ENCODE data around the gene PDIA2. TPM values are rescaled to one million over a fixed set of nuclear protein-coding genes. Genes with fewer than 3 reads are reported as not detected.

The PDIA2 gene
- polyA plus RNA-seq, 1 experiment, result not detected

DNA sequence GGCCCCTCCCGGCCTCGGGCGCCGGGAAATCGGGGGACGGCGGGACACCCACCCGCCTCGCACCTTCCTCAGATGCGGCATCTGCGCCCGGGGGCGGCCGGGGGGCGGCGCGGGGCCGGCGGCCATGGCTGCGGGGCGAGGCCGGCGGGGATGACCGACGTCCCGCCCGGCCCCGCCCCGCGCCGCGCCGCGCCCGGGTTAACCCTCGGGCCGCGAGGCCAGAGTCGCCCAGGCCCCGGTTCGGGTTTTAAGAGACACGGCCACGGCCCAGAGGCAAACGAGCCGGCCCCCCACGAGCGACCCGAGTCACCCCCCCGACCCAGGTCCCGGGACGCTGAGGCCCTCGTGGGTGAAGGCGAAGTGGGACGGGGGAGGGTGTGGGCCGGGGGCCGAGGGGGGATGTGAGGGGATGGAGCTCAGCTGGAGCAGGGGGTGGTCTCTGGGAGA, 7.2 kb upstream of the PDIA2 start, which contains the start of gene RGS11:
TSS of gene RGS11 (minus strand) at position 159 of the 447 bp plus-strand sequence. CDS start at position 126, 33 bp downstream.
- TF ChIP-seq, protein P1, sequence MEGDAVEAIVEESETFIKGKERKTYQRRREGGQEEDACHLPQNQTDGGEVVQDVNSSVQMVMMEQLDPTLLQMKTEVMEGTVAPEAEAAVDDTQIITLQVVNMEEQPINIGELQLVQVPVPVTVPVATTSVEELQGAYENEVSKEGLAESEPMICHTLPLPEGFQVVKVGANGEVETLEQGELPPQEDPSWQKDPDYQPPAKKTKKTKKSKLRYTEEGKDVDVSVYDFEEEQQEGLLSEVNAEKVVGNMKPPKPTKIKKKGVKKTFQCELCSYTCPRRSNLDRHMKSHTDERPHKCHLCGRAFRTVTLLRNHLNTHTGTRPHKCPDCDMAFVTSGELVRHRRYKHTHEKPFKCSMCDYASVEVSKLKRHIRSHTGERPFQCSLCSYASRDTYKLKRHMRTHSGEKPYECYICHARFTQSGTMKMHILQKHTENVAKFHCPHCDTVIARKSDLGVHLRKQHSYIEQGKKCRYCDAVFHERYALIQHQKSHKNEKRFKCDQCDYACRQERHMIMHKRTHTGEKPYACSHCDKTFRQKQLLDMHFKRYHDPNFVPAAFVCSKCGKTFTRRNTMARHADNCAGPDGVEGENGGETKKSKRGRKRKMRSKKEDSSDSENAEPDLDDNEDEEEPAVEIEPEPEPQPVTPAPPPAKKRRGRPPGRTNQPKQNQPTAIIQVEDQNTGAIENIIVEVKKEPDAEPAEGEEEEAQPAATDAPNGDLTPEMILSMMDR (IDR thresholded peaks at IDR 0.05; ENCODE audit: insufficient read depth, low read depth, low read length), result no peak
- CTCF ChIA-PET, result no interaction called here
- no peak for DNase-seq (ENCODE audit: low read depth)
- H3K36me3 ChIP-seq (ENCODE audit: control insufficient read depth, insufficient read depth, low read length), result no peaks in the 10 kb centered on the region
- H3K4me3 ChIP-seq (ENCODE audit: low read depth, low read length), result peak within 1 kb of the TSS; percentile 42
- H3K27me3 ChIP-seq (ENCODE audit: control insufficient read depth, insufficient read depth, low read length), result peaks cover 5% of the 10 kb centered on the region
- POLR2A ChIA-PET, result no interaction called here

DNA sequence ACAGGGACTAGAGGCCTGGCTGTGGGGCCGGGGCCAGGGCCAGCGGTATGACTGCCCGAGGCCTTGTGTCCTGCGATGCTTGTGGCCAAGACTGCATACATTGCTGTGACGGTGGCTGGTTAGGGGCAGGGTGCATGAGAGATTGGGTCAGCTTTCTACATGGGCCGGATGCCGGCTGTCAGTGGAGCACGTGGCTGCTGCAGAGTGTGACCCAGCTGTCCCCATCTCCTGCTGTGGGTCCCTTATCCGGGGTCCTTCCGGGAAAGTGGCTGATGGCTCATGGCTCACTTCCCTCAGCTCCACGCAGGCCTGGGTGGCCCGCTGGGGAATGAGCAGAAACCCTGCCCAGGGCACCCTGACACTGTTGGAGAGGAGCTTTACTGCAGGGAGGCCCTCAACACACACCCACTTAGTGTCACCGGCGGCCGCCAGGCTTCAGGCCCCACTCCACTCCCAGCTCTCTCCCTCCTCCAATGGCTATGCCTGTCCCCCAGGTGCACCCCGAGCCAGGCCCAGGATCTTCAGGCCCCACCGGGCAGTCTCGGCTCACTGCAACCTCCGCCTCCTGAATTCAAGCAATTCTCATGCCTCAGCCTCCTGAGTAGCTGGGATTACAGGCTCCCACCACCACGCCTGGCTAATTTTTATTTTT, 6.4 kb upstream of the PDIA2 start:
- TF ChIP-seq, protein P1 (IDR thresholded peaks at IDR 0.05; ENCODE audit: insufficient read depth, low read depth, low read length), result no peak
- ChIA-PET POLR2A (no interaction called here), CTCF (no interaction called here)
- Histone ChIP-seq H3K36me3 (ENCODE audit: control insufficient read depth, insufficient read depth, low read length) (no peaks in the 10 kb centered on the region), H3K27me3 (ENCODE audit: control insufficient read depth, insufficient read depth, low read length) (peaks cover 5% of the 10 kb centered on the region), H3K4me3 (ENCODE audit: low read depth, low read length) (no peak overlapping the region)
- no peak for DNase-seq (ENCODE audit: low read depth)

DNA sequence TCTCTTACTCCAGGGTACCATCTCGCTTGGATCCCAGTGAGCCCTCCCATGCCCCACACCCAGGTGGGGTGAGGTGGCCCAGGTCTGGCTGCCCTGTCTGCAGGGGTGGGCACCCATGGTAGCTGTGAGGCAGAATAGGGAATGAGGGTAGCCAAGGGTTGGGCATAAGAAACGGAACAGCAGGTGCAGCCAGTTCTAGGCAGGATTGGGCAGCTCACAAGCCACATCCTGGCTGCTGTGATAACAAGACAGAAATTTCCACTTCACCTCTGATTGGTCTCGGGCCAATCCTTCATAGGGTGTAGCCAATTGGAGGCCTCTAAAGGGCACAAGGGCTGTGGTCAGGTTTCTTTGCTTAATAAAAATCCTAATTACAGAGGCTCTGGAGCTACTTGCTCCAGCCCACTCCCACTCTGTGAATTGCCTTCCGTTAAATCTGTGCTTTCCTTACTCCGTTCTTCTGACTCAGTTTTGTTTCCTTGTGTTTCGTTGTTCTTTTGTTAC, 4.0 kb upstream of the PDIA2 start:
- no peak for DNase-seq (ENCODE audit: low read depth)
- POLR2A ChIA-PET, result no interaction called here
- peaks cover 5% of the 10 kb centered on the region for H3K27me3 ChIP-seq (ENCODE audit: control insufficient read depth, insufficient read depth, low read length)

DNA sequence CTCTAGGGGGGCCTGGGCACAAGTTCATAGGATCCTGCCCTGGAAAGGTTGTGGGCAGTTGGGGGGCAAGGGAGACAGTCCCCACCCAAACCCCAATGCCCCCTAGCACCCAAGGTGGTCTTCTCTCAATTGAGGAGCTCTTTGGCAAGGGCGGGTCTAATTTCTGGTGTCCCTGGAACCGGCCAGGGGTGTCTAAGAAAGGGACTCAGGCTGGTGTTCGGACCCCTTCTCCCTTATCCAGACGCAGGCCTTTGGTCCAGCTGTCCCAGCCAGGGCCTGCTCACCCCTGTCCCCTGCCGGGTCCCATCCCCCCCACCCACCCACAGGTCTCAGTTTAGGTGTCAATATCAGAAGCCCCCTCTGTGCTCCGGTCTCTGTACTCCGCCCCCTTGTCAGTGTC, 3.4 kb upstream of the PDIA2 start:
- POLR2A ChIA-PET, result no interaction called here
- CTCF ChIA-PET, result interaction anchor here (1.0 kb wide), 1 partner anchor 83 kb away, joined by 4 read pairs; no protein-coding TSS in a partner anchor
- peaks cover 2% of the 10 kb centered on the region for H3K27me3 ChIP-seq (ENCODE audit: control insufficient read depth, insufficient read depth, low read length)
- no peak overlapping the region for H3K4me3 ChIP-seq (ENCODE audit: low read depth, low read length)
- TF ChIP-seq, protein P1 (IDR thresholded peaks at IDR 0.05; ENCODE audit: insufficient read depth, low read depth, low read length), result no peak
- H3K36me3 ChIP-seq (ENCODE audit: control insufficient read depth, insufficient read depth, low read length), result no peaks in the 10 kb centered on the region
- no peak for DNase-seq (ENCODE audit: low read depth)

More for the DNA sequence above, 4.0 kb upstream of the PDIA2 start:
- CTCF ChIA-PET, result no interaction called here
- H3K36me3 ChIP-seq (ENCODE audit: control insufficient read depth, insufficient read depth, low read length), result no peaks in the 10 kb centered on the region
- TF ChIP-seq, protein P1 (IDR thresholded peaks at IDR 0.05; ENCODE audit: insufficient read depth, low read depth, low read length), result no peak
- H3K4me3 ChIP-seq (ENCODE audit: low read depth, low read length), result no peak overlapping the region

DNA sequence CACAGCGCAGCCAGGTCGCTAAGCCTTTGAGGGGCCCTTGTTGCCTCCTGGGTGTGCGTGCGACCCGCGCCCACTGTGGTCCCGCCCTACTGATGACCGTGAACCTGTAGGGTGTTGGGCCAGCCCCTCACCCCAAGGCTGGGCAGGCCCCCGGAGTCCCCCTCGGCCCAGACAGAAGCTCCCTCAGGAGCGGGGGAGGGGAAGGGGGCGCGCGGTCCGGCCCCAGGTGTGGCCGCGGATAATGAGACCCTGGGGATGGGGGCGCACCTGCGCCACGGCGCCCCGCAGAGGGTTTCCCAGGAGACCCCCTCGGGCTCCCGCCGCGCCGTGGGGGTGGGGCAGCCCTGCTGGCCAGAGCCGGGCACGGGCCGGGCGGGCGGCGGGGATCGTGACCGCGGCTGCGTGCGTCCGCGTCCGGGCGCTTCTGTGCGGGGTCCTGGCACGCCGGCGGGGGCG, 2.9 kb upstream of the PDIA2 start:
- POLR2A ChIA-PET, result no interaction called here

More for the DNA sequence above, 2.9 kb upstream of the PDIA2 start:
- H3K27me3 ChIP-seq (ENCODE audit: control insufficient read depth, insufficient read depth, low read length), result peaks cover 1% of the 10 kb centered on the region
- TF ChIP-seq, protein P1 (IDR thresholded peaks at IDR 0.05; ENCODE audit: insufficient read depth, low read depth, low read length), result no peak
- H3K36me3 ChIP-seq (ENCODE audit: control insufficient read depth, insufficient read depth, low read length), result no peaks in the 10 kb centered on the region
- DNase-seq (ENCODE audit: low read depth), result no peak
- CTCF ChIA-PET, result interaction anchor here (1.0 kb wide), 1 partner anchor 82 kb away, joined by 4 read pairs; no protein-coding TSS in a partner anchor
- no peak overlapping the region for H3K4me3 ChIP-seq (ENCODE audit: low read depth, low read length)
